Brain pericyte (primary cell): Measurements from ENCODE around the gene RGL4.
"Not testable (repeated sequence)": the region's sequence is repeated elsewhere in the genome, so short reads cannot be mapped to it uniquely, and the experiment has no call there.

Experiments used
- DNase-seq: peaks from one replicate; pipeline ENCODE4 v3.0.0-alpha.2; 2012; ENCODE audit warnings: low read depth, low spot score

RGL4 gene

GRCh38 chr22:23690713-23691112, at the start of gene RGL4:
Gene RGL4 (plus strand): TSS chr22:23691013. CDS start chr22:23692031, 1,018 bp downstream.
- DNase-seq = no peak

GRCh38 chr22:23646526-23646925, 44.3 kb upstream of the RGL4 start:
- not testable (repeated sequence) for DNase-seq

DNA sequence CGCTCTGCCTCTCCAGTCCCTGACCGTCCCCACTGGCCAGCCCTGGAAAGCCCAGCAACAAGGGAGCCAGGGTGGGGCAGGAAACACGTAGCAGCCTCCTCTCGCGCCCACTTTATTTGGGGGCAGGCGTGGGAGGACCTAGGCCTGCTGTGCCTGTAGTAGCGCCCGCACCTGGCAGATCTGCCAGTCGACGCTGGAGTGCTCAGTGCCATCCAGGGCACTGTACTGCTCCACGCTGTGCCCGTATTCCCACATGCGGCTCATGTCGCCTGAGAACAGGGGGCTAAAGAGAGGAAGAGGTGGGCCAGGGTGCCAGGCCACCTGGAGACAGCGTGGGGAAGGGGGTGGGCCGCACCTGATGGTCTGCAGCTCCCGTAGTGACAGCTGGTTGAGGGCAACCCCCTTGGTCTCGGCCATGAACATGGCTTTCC, 41.7 kb upstream of the RGL4 start:
- DNase-seq = no peak

- DNase-seq = no peak
These were observed 39.1 kb upstream of the RGL4 start for GRCh38 chr22:23651676-23652075.

DNA sequence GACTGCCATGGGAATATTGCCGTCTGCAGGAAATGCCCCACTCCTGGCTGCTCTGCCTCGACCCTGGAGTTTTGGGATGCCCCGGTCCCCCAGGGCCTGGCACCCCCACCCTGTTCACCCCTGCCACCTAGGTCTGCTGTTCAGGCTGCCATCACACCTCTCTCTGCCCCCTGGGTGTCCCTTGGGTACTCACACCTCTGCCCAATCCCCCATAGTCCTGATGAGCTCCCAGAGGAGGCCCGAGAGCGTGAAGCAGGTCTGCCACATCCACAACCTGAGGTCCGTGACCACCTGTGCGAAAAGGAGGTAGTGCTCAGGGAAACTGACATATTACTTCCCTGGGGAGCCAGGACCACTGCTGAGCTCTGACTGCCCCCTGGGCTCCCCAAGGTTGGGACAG, 38.5 kb upstream of the RGL4 start:
- no peak for DNase-seq

DNA sequence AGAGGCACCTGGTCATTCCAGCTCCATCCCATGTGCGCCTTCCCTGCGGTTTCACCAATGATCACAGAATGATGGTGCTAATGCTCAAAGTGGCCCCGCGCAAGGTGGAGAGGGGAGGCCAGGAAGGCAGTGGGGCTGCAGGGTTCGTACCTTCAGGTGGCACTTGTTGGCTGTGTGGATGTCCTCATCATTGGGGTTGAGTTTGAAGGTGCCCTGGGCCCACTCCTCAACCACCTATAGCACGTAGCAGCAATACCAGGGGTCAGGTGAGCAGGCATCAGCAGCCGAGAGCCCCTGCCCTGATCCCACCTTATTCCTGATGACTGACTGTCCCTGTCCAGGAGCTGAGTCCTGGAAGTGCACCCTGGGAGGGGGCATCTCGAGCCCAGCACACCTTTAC, 38.1 kb upstream of the RGL4 start:
- no peak for DNase-seq

DNA sequence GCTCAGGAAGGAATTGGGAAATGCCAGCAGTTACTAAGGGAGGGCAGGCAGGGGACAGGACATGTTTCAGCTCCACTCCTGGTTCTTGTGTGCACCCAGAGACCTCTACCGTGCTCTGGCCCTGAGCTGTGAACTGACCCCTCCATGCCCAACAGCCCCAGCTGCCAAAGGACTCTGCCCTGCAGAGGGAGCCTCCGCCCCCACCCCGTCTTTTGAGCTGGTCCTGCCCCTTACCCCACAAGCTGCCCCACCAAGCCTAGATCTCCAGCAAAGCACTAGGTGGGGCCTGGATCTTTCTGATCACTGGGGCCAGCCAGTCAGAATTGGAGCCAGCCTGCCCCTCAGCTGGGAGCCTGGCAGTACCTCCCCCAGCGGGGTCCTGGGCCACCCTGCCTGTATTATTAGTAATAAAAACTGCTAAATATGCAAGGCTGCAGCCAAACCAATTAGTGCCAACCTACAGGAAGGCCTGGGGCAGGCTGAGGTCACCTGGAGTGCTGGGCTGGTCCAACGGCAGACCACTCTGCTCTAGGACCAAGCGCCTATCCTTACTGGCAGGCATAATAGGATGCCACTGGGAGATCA, 34.8 kb upstream of the RGL4 start:
- no peak for DNase-seq

DNA sequence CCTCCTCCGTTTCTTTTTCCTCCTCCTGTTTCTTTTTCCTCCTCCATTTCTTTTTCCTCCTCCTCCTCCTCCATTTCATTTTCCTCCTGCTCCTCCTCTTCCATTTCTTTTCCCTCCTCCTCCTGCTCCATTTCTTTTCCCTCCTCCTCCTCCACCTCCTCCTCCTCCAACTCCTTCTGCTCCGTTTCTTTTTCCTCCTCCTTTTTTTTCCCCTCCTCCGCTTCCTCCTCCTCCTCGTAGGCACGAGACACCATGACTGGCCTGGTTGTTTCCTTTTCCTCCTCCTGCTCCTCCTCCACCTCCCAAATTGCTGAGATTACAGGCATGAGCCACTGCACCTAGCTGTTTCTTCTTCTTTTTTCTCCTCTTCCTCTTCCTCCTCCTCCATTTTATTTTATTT, 33.1 kb upstream of the RGL4 start:
- no peak for DNase-seq

GRCh38 chr22:23660381-23660780, 30.4 kb upstream of the RGL4 start:
- not testable (repeated sequence) for DNase-seq

- no peak for DNase-seq
These were observed 20.2 kb upstream of the RGL4 start for GRCh38 chr22:23670378-23671295.

DNA sequence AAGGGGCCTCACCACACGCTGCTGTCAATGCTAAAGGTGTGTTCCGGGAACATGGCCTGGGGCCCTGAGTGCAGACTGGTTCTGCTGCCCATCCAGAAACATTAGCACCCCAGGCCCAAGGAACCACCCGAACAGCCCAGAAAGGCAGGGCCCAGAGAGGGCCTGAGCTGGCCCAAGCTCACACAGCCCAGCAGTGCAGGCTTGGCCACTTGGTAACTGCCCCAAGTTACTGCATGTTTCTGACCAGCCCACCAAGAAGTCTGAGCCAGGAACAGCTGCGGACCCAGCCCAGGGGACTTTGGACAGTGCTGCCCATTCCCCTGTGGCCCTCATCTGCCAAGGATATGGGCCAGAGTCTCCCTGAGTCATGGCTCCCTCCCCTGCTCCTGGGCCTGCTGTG, 19.4 kb upstream of the RGL4 start:
- not testable (repeated sequence) for DNase-seq

GRCh38 chr22:23672307-23673049, 18.3 kb upstream of the RGL4 start:
- not testable (repeated sequence) for DNase-seq

DNA sequence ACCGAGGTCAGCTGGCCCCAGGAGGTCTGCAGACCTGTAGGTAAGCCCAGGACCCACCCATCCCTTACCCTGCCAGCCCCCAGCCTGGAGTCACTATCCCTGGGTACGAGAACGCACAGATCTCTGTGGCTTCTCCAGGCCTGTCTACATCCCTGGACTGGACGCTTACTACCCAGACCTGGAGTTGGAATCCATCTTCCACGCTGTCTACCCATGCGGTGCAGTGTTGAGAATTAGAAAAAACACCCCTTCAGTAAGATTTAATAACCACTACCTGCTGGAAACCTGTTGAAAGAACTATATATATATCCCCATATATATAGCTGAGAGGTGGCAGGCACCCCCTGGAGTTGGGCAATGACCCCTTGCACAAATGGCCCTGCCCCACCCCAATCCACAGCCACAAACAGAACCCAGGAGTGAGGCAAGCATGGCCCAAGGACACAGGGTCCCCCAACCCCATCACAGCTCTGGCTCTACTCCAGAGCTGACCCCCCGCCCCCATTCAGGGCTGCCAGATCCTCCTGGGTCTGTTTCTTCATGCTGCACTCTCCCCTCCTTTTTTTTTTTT, 17.7 kb upstream of the RGL4 start:
- no peak for DNase-seq

GRCh38 chr22:23673826-23674690, 16.8 kb upstream of the RGL4 start:
- DNase-seq = no peak

DNA sequence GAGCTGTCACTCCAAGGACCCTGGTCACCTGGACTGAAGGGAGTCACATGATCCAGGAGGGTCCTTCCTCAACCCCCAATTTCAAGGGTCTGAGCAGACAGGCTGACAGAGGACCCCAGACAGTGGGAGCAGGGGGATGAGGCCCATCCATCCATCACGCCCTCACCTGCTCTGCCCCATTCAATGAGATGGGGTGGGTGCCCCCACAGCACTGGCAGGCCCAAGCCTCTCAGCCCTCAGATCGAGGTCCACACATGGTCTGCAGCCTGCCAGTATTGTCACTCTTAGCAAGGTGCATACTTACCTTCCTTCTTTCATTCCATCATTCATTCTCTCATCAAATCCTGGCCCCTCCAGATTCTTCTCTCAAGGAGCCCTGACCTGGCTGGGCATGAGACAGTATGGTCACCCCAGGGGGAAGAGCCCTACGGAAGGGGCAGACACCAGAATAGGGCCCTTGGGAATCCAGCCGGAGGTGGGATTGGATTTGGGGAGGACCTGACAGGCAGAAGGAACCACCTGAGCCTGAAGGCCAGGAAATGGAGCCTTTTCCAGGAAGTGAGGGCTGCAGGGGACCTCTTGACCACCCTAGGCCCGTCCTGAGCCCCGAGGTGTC, 15.8 kb upstream of the RGL4 start:
- not testable (repeated sequence) for DNase-seq

DNA sequence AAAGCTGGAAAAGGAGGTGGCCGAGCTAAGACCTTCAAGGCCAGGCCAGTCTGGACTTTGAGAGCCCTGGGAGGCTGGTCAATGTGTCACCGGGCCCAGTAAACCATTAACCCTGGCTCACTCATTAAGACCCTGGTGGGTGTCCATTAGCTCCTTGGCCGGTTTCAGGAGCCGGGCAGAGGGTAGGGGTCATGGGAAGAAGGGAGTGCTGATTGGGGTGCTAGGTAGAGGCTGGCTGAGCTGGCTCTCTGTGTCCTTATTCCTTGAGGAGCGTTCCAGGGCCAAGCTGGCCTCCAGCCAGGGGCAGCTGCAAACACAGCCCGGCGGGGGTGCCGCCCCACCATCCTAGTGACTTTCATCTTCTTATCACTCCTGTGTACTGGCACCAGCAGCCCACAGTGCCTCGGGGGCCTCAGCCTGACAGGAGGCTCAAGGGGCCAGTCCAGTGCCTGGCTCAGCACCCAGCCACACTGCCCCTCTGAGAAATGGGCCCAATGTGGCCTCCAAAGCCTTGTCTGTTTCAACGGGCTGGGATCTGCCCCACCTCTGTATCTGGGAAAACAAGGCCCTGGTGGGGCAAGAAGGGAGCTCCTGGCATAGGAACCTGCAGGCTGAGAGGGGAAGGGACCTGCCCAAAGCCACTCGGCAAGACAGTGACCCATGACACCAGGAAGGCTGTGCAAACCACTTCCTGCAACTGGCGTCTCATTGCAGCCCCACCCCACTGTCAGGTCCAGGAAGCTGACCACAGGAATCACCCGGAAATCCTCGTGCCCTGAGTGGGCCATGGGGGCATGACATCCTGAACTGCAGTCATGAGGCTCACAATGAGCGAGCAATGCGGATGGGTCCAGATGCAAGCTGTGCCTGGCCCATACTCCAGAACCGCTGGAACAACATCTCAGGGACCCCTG, 15.1 kb upstream of the RGL4 start:
- DNase-seq = no peak

DNA sequence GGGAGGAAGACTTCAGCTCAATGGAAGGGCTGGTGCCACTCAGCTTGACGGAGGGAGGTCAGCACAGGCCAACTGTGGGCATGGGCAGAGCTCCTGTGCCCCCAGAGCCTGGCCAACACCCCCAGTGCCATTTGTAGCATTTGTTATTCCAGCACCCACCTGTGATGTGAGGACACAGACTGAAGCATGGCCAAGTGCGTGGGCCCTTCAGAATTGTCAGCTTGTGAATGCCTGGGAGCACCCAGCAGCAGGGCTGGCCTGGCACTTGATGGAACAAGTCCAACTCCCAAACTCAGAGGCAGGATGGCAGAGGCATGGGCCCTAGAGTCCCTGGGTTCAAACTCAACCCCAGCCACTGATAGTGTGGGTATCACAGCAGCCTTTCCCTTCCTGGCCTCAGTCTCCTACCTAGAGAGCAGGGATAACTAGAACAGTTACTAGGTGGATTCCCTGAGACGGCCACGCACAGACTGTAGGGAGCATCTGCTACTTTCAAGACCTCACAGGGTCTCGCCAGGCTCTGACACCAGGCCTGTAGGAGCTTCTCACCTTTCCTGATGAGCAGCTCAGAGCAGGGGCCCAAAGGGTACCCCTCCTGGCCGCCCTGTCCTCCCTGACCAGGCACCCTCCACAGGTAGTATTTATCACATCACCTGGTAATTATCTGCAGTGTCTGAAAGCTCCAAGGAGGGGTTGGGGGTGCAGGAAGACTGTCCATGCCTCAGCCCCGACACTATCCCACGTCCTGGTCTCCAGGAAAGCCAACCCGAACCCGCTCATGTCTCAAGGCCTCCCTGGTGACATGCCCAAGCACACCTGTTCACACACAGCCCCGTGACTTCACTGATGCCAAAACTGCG, 13.7 kb upstream of the RGL4 start:
- DNase-seq = not testable (repeated sequence)

GRCh38 chr22:23677701-23677995, 13.2 kb upstream of the RGL4 start:
- no peak for DNase-seq

DNA sequence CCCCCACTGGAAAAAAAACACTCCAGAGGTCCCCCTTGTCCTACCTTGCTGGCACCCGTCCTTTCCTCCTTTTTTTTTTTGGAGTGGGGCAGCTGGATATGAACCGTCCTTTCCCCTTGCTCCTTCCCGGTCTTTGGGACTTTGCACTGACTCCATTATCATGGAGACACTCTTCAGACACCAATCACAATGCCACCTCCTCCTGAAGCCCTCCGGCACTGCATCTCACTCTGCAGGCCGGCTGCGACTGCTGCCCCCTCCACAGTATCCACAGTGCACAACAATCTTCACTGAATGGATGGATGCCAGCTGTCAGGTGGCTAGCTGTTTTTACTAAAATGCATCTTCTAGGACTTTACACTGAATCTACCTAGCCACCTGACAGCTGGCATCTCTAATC, 12.7 kb upstream of the RGL4 start:
- DNase-seq = no peak
